Measurements from ENCODE around the gene SKAP1. TPM values are rescaled to one million over a fixed set of nuclear protein-coding genes. Genes with fewer than 3 reads are reported as not detected.

The SKAP1 gene
- total RNA-seq, 2 experiments from 2014 or later, result 1.2 TPM; not detected in 1

GRCh38 chr17:48283411-48283810, 146.6 kb downstream of the SKAP1 start:
- H3K4me3 ChIP-seq (ENCODE audit: low read depth, low read length, poor library complexity, severe bottlenecking), result no peak overlapping the region
- no peaks in the 10 kb centered on the region for H3K36me3 ChIP-seq (ENCODE audit: insufficient read depth, low read length)
- H3K4me2 ChIP-seq (ENCODE audit: low read length), result no peak overlapping the region
- H3K4me1 ChIP-seq (ENCODE audit: insufficient read depth, low read length, poor library complexity, severe bottlenecking), result no peaks in the 10 kb centered on the region
- no peak overlapping the region for H3K27ac ChIP-seq (ENCODE audit: low read depth, low read length, poor library complexity, severe bottlenecking)
- CTCF ChIA-PET (ENCODE audit: unreplicated experiment), result interaction anchor here (1.0 kb wide), 1 partner anchor 21 kb away, joined by 3 read pairs; no protein-coding TSS in a partner anchor
- no peaks in the 10 kb centered on the region for H3K9me3 ChIP-seq (ENCODE audit: low read length)
- BruUV-seq (replicated peaks), result no TSS peak
- POLR2A ChIA-PET, result no interaction called here
- TF ChIP-seq EZH2phosphoT487 (IDR thresholded peaks at IDR 0.05; ENCODE audit: borderline replicate concordance, low read depth, low read length) (no peak), CTCF (conservative IDR thresholded peaks at IDR 0.05; ENCODE audit: low read length) (no peak)
- no peaks in the 10 kb centered on the region for H3K79me2 ChIP-seq (ENCODE audit: insufficient read depth, low read depth, low read length)
- H3K9me2 ChIP-seq (ENCODE audit: insufficient read depth, low read length), result no peaks in the 10 kb centered on the region
- DNase-seq (ENCODE audit: low spot score), result no peak
- H2AFZ ChIP-seq (ENCODE audit: low read length), result no peak overlapping the region
- no peaks in the 10 kb centered on the region; the same call in 1 of the 2 replicates for H4K20me1 ChIP-seq (ENCODE audit: insufficient read depth, low read length)
- intact Hi-C loops (cut with micrococcal nuclease; ENCODE audit: unreplicated experiment), result no loop called here

GRCh38 chr17:48282303-48282702, 147.7 kb downstream of the SKAP1 start:
- no peaks in the 10 kb centered on the region for H3K9me2 ChIP-seq (ENCODE audit: insufficient read depth, low read length)
- H4K20me1 ChIP-seq (ENCODE audit: insufficient read depth, low read length), result no peaks in the 10 kb centered on the region; the same call in 1 of the 2 replicates
- BruUV-seq (replicated peaks), result no TSS peak
- no peaks in the 10 kb centered on the region for H3K36me3 ChIP-seq (ENCODE audit: insufficient read depth, low read length)
- no peak overlapping the region for H3K27ac ChIP-seq (ENCODE audit: low read depth, low read length, poor library complexity, severe bottlenecking)
- no peak overlapping the region for H3K4me2 ChIP-seq (ENCODE audit: low read length)
- no peaks in the 10 kb centered on the region for H3K9me3 ChIP-seq (ENCODE audit: low read length)
- ChIA-PET POLR2A (interaction anchor here (0.6 to 0.7 kb wide), 2 partner anchors 372 to 598 kb away, joined by 3 read pairs; no protein-coding TSS in a partner anchor), CTCF (ENCODE audit: unreplicated experiment) (no interaction called here)
- H3K4me1 ChIP-seq (ENCODE audit: insufficient read depth, low read length, poor library complexity, severe bottlenecking), result no peaks in the 10 kb centered on the region
- DNase-seq (ENCODE audit: low spot score), result no peak
- no peaks in the 10 kb centered on the region for H3K79me2 ChIP-seq (ENCODE audit: insufficient read depth, low read depth, low read length)
- intact Hi-C loops (cut with micrococcal nuclease; ENCODE audit: unreplicated experiment), result no loop called here
- no peak for TF ChIP-seq EZH2phosphoT487 (IDR thresholded peaks at IDR 0.05; ENCODE audit: borderline replicate concordance, low read depth, low read length)
- TF ChIP-seq CTCF (conservative IDR thresholded peaks at IDR 0.05; ENCODE audit: low read length), result no peak
- no peak overlapping the region for H3K4me3 ChIP-seq (ENCODE audit: low read depth, low read length, poor library complexity, severe bottlenecking)
- H2AFZ ChIP-seq (ENCODE audit: low read length), result no peak overlapping the region

- BruUV-seq (replicated peaks), result no TSS peak
- Histone ChIP-seq H4K20me1 (ENCODE audit: insufficient read depth, low read length) (no peaks in the 10 kb centered on the region), H3K27ac (ENCODE audit: low read depth, low read length, poor library complexity, severe bottlenecking) (no peak overlapping the region), H3K4me3 (ENCODE audit: low read depth, low read length, poor library complexity, severe bottlenecking) (no peak overlapping the region), H3K36me3 (ENCODE audit: insufficient read depth, low read length) (no peaks in the 10 kb centered on the region), H3K9me3 (ENCODE audit: low read length) (no peaks in the 10 kb centered on the region), H3K79me2 (ENCODE audit: insufficient read depth, low read depth, low read length) (no peaks in the 10 kb centered on the region), H2AFZ (ENCODE audit: low read length) (no peak overlapping the region), H3K9me2 (ENCODE audit: insufficient read depth, low read length) (no peaks in the 10 kb centered on the region), H3K4me2 (ENCODE audit: low read length) (no peak overlapping the region), H3K4me1 (ENCODE audit: insufficient read depth, low read length, poor library complexity, severe bottlenecking) (no peaks in the 10 kb centered on the region)
- ChIA-PET POLR2A (interaction anchor here (1.3 kb wide), 1 partner anchor 9 kb away, joined by 3 read pairs; no protein-coding TSS in a partner anchor), CTCF (ENCODE audit: unreplicated experiment) (no interaction called here)
- DNase-seq (ENCODE audit: low spot score), result no peak
- no peak for TF ChIP-seq CTCF (conservative IDR thresholded peaks at IDR 0.05; ENCODE audit: low read length)
- TF ChIP-seq EZH2phosphoT487 (IDR thresholded peaks at IDR 0.05; ENCODE audit: borderline replicate concordance, low read depth, low read length), result no peak
- intact Hi-C loops (cut with micrococcal nuclease; ENCODE audit: unreplicated experiment), result no loop called here
Measured at GRCh38 chr17:48278760-48279491, 151.1 kb downstream of the SKAP1 start.

Data from OCI-LY7 (cell line).